ENCODE measurements around the gene SSTR1.
"Not testable (repeated sequence)": the region's sequence is repeated elsewhere in the genome, so short reads cannot be mapped to it uniquely, and the experiment has no call there.

Gene SSTR1, protein sequence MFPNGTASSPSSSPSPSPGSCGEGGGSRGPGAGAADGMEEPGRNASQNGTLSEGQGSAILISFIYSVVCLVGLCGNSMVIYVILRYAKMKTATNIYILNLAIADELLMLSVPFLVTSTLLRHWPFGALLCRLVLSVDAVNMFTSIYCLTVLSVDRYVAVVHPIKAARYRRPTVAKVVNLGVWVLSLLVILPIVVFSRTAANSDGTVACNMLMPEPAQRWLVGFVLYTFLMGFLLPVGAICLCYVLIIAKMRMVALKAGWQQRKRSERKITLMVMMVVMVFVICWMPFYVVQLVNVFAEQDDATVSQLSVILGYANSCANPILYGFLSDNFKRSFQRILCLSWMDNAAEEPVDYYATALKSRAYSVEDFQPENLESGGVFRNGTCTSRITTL

GRCh38 chr14:38207736-38208617, at the start of gene SSTR1:
TSS of gene SSTR1 (plus strand) at chr14:38207904. CDS start at chr14:38209390, 1,486 bp downstream.
- DNase-seq = peak; percentile 54

- DNase-seq = no peak
These were observed 49.2 kb upstream of the SSTR1 start for GRCh38 chr14:38158468-38158867.

- DNase-seq = no peak
These were observed 39.3 kb upstream of the SSTR1 start for GRCh38 chr14:38168416-38168815.

DNA sequence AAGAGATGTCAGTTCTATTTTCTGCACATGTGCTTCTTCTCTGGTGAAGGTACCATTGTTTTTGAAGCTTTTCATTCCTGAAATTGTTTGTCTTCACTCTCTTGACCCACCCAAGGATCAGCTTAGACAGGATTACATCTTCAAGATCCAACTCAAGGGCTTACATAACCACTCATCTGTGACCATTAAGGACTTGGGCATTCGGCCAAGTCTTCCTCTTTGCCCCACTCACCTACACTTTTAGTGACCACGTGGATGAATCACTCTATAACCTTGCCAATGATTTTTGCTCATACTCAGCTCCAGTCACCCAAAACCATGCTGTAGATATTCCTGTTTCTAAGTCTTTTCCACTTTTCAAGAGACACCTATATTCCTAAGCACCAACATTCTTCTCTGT, 36.5 kb upstream of the SSTR1 start:
- no peak for DNase-seq

- no peak for DNase-seq
These were observed 33.0 kb upstream of the SSTR1 start for GRCh38 chr14:38174711-38175110.

GRCh38 chr14:38175658-38176057, 32.0 kb upstream of the SSTR1 start:
- DNase-seq = no peak

DNA sequence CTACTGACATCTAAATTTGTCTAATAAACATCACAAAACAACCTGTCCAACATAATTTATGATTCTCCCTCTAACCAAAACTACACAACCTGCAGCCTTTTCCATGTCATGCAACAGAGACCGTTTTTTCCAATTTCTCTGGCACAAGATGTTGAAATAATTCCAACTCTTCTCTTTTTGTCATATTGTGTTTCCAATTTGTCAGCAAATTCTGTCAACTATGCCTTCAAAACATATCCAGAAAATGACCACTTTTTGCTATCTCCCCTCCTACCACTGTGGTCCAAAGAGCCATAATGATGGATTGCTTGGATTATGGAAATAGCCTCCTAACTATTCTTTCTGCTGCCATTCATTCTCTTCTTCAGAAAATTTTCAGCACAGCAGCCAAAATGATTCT, 31.3 kb upstream of the SSTR1 start:
- DNase-seq = no peak

DNA sequence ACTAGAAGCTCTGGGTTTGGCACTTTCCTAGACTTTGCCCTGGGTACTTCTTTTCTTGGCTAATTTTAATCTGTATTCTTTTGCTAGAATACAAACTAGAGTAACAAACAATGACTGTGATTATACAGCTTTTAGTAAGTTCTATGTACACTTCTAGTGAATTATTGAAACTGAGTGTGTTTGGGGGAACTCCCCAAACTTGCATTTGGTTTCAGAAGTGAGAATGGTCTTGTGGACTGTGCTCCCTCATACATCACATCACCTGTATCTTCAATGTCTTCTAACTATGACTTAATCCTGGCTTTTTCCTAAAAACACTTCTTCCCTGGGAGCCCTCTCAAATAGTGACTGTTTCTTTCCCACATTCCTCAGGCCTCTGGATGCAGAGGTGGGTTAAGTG, 23.6 kb upstream of the SSTR1 start:
- no peak for DNase-seq

DNA sequence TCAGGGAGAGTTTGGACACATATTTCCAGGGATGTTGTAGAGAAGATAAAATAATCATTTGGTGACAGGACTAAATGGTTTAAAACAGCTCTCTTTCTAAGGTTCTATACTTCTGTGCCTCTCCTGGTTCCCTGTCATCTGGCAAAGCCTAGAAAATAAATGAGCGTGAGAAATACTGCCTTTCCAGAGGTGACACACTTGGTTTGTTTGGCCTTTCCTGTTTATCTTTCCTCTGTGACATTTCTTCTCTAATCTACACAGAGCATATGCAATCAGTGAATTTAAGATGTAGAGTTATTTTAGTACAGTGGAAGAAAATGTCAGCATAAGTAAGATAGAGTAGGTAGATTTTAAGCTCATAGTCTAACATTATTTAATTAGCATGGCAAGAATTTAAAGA, 22.0 kb upstream of the SSTR1 start:
- DNase-seq = no peak

DNA sequence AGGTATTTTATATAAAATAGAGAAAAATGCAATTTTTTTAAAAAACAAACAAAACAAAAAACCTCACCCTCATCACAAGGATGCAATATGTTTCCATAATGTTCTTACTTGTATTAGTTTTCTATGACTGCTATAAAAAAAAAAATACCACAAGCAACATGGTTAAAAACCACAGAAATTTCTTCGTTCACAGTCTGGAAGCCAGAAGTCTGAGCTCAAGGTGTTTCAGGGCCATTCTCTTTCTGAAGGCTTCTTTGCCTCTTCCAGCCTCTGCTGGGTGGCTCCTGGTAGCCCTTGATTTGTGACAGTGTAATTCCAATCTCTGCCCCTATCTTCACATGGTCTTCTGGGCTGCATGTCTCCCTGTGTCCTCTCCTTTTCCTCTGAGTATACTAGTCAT, 21.5 kb upstream of the SSTR1 start:
- no peak for DNase-seq

GRCh38 chr14:38187528-38187927, 20.2 kb upstream of the SSTR1 start:
- DNase-seq = peak; percentile 64

GRCh38 chr14:38189930-38190726, 17.6 kb upstream of the SSTR1 start:
- DNase-seq = no peak

DNA sequence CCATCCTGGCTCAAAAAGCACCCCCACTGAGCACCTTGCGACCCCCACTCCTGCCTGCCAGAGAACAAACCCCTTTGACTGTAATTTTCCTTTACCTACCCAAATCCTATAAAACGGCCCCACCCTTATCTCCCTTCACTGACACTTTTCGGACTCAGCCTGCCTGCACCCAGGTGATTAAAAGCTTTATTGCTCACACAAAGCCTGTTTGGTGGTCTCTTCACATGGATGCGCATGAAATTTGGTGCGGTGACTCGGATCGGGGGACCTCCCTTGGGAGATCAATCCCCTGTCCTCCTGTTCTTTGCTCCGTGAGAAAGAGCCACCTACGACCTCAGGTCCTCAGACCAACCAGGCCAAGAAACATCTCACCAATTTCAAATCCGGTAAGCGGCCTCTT, 16.9 kb upstream of the SSTR1 start:
- DNase-seq = not testable (repeated sequence)

DNA sequence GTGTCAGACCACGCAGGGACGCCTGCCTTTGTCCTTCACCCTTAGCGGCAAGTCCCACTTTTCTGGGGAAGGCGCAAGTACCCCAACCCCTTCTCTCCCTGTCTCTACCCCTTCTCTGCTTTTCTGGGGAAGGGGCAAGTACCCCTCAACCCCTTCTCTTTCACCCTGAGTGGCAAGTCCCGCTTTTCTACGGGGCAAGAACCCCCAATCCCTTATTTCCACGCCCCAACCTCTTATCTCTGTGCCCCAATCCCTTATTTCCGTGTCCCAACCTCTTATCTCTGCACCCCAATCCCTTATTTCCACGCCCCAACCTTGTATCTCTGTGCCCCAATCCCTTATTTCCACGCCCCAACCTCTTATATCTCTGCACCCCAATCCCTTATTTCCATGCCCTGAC, 16.2 kb upstream of the SSTR1 start:
- DNase-seq = not testable (repeated sequence)

GRCh38 chr14:38197001-38197783, 10.5 kb upstream of the SSTR1 start:
- DNase-seq = no peak

GRCh38 chr14:38197784-38198335, 9.8 kb upstream of the SSTR1 start:
- no peak for DNase-seq

GRCh38 chr14:38198425-38198824, 9.3 kb upstream of the SSTR1 start:
- no peak for DNase-seq

DNA sequence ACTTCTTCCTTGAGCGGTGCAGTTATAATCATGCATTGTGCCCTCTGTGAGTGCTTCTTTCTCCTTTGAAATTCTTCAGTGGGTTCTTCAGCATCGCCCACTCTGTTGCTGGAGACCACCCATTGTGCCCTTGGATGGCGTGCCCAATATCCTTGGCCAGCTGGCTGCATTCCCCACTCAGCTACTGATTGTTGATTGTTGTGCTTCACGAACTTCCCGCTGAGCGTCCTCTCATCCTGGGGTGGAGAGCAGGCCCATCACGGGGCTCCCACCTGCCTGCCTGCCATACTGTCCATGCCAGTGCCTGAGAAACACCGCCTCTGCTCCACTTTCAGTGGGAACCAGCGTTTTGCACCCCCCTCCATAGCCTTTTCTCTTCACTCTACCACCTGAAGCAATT, 8.6 kb upstream of the SSTR1 start:
- DNase-seq = no peak

DNA sequence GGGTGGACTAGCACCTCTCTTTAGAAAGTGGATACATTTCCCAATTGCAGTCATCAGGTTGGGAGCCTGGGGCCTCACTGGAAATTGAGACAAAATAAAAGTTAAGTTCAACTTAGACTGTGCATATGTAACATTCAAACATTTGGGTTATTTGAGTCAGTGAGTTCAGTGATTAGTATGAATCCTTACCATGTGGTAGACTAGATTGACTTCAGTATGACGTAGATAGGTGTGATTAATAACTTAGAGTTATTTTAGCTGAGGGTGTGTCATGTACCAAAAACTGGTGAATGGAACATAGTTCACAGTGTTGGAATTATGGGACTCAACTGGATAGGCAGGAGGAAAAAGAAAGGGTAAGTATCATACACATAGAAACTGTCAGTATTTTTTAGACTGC, 8.0 kb upstream of the SSTR1 start:
- no peak for DNase-seq

- no peak for DNase-seq
These were observed 6.4 kb upstream of the SSTR1 start for GRCh38 chr14:38201137-38201828.

DNA sequence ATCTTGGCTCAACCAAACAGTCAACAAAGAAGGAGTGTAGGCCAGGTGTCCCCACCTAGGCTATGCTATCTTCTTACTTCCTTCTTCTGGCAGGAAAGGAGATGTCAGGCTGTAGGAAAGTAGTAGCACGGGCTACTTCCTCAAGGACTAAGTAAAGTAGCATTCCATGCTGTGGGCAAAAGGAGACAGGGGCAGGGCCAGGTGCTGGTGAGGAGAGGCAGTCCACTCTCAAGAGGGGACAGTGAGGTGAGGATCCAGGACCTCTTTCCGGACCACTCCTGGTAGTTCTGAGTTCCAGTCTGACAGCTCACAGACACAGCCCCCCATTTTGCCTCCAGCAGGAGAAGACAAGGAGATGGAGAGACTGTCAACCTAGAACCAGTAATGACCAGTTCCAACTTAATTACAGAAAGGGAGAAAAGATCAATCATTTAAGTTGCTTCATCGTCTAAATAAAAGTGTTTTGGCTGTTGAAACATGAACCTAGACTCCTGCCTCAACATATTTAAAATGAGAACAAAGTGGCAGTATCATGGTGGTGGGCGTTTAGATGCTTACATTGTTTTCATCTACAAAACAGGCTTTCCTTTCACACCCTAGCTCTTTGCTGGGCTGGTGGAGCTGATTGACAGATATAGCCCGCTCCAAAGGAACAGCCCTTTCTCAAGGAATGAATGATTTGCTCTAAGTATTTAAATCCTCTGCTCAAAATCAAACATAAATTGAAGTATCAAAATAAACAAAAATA, 5.1 kb upstream of the SSTR1 start:
- DNase-seq = no peak
